ENCODE data around the gene CPT1B. TPM values are rescaled to one million over a fixed set of nuclear protein-coding genes. Genes with fewer than 3 reads are reported as not detected.

Gene CPT1B
- total and polyA plus RNA-seq, 2 donors (not counting 3 experiments of a cell fraction or from before 2014, with no cell fraction given): 7.1 TPM

- H4K20me1 ChIP-seq (replicated peaks; ENCODE audit: control insufficient read depth, extremely low read depth, insufficient read depth, low read length): no peaks in the 10 kb centered on the region
- H3K9ac ChIP-seq (replicated peaks; ENCODE audit: extremely low read depth, insufficient read depth, low read length): no peak overlapping the region
- no TSS peak for BruUV-seq (replicated peaks)
- H3K9me3 ChIP-seq (replicated peaks; ENCODE audit: control insufficient read depth, insufficient read depth, low read length): no peaks in the 10 kb centered on the region
- H3K27me3 ChIP-seq (ENCODE audit: control insufficient read depth in 2 of 2, insufficient read depth in 2 of 2, low read length in 2 of 2): peaks cover 3 to 6% of the 10 kb centered on the region in 2 experiments
- H3K4me1 ChIP-seq (ENCODE audit: control insufficient read depth, extremely low read depth, insufficient read depth, low read length): no peaks in the 10 kb centered on the region
- dilution Hi-C loops (cut with MboI; ENCODE audit: extremely low pct_ligation_motif_present, low sequenced_read_pairs): no loop called here
- no peak for DNase-seq (ENCODE audit: low read depth, low spot score)
- POLR2A ChIA-PET: no interaction called here
- CTCF ChIA-PET: interaction anchor here (0.9 to 1.8 kb wide), 2 partner anchors 8 to 52 kb away, joined by 4 to 5 read pairs; no protein-coding TSS in a partner anchor
- no peak for TF ChIP-seq JUN (IDR thresholded peaks at IDR 0.05; ENCODE audit: borderline replicate concordance, insufficient read depth, insufficient read length, low read depth)
- TF ChIP-seq POLR2A (IDR thresholded peaks at IDR 0.05; ENCODE audit: low read depth, low read length): no peak
- no peak for TF ChIP-seq POLR2AphosphoS5 (IDR thresholded peaks at IDR 0.05; ENCODE audit: insufficient read depth, low read depth, low read length)
- TF ChIP-seq CTCF (IDR thresholded peaks at IDR 0.05; ENCODE audit: extremely low read depth in 1 of 2, insufficient read depth in 1 of 2, low read depth in 1 of 2, low read length in 2 of 2): no peak
- no peak for TF ChIP-seq EZH2 (IDR thresholded peaks at IDR 0.05; ENCODE audit: borderline replicate concordance, low read depth, low read length, severe bottlenecking)
- TF ChIP-seq FOS (IDR thresholded peaks at IDR 0.05; ENCODE audit: borderline replicate concordance, insufficient read depth, low read length): no peak
- TF ChIP-seq GATA2 (IDR thresholded peaks at IDR 0.05; ENCODE audit: insufficient read depth, insufficient read length, low read depth, low read length): no peak
- no peak for TF ChIP-seq MYC (IDR thresholded peaks at IDR 0.05; ENCODE audit: low read depth, low read length)
- H3K79me2 ChIP-seq (ENCODE audit: control insufficient read depth, insufficient read depth, low read length): no peaks in the 10 kb centered on the region
- no peak overlapping the region for H3K4me2 ChIP-seq (ENCODE audit: insufficient read depth, low read length)
- no peak overlapping the region for H3K4me3 ChIP-seq (replicated peaks in 1 of 3; ENCODE audit: insufficient read depth in 1 of 3, low read depth in 1 of 3, low read length in 3 of 3)
- H3K27ac ChIP-seq (ENCODE audit: insufficient read depth, low read depth, low read length): no peak overlapping the region
- no peaks in the 10 kb centered on the region for H3K9me1 ChIP-seq (replicated peaks; ENCODE audit: control insufficient read depth, extremely low read depth, insufficient read depth, low read length)
- no peak overlapping the region for H2AFZ ChIP-seq (ENCODE audit: low read depth, low read length)
- H3K36me3 ChIP-seq (ENCODE audit: control insufficient read depth in 2 of 2, extremely low read depth in 1 of 2, insufficient read depth in 2 of 2, low read length in 2 of 2): no peaks in the 10 kb centered on the region
- FAIRE-seq: no peak
- intact Hi-C loops (cut with micrococcal nuclease): no loop called here
These were observed 9.6 kb downstream of the CPT1B start for GRCh38 chr22:50568626-50569025.

Measured in endothelial cell of umbilical vein (primary cell).